Liver (tissue), 3 donors: ENCODE measurements around the gene RIC8B.

ENCODE experiments used
- EGR1 ChIP-seq, 2 donors: IDR thresholded peaks; 2 replicates each; pipeline ENCODE4 v1.6.1; 2016 to 2018; ENCODE audit warnings: antibody characterized with exemption in 2 of 2, low read depth in 2 of 2
- FOXA1 ChIP-seq: IDR thresholded peaks from 2 replicates; pipeline ENCODE4 v1.6.1; 2016; ENCODE audit warnings: antibody characterized with exemption
- GABPA ChIP-seq, 2 donors: IDR thresholded peaks in 1 of 2; conservative IDR thresholded peaks in 1 of 2; 2 replicates each; pipeline ENCODE4 v1.6.1; 2016; ENCODE audit warnings: antibody characterized with exemption in 2 of 2, mild to moderate bottlenecking in 1 of 2, moderate library complexity in 1 of 2
- HNF4A ChIP-seq, 2 donors: conservative IDR thresholded peaks; 2 replicates each; pipeline ENCODE4 v1.6.1; 2016; ENCODE audit warnings: antibody characterized with exemption in 2 of 2, mild to moderate bottlenecking in 2 of 2
- JUND ChIP-seq, 2 donors: IDR thresholded peaks; 2 replicates each; pipeline ENCODE4 v1.6.1; 2016; ENCODE audit warnings: antibody characterized with exemption in 2 of 2
- RAD21 ChIP-seq, 2 donors: IDR thresholded peaks; 2 replicates each; pipeline ENCODE4 v1.6.1; 2016; ENCODE audit warnings: antibody characterized with exemption in 2 of 2, mild to moderate bottlenecking in 2 of 2
- REST ChIP-seq: IDR thresholded peaks from 2 replicates; pipeline ENCODE4 v1.6.1; 2016; ENCODE audit warnings: antibody characterized with exemption, mild to moderate bottlenecking
- SP1 ChIP-seq: IDR thresholded peaks from 2 replicates; pipeline ENCODE4 v1.6.1; 2018; ENCODE audit warnings: antibody characterized with exemption, mild to moderate bottlenecking
- TAF1 ChIP-seq: conservative IDR thresholded peaks from 2 replicates; pipeline ENCODE4 v1.6.1; 2016; ENCODE audit warnings: antibody characterized with exemption, mild to moderate bottlenecking
- YY1 ChIP-seq: IDR thresholded peaks from 2 replicates; pipeline ENCODE4 v1.6.1; 2016; ENCODE audit warnings: antibody characterized with exemption, mild to moderate bottlenecking
- ZBTB33 ChIP-seq: IDR thresholded peaks from 2 replicates; pipeline ENCODE4 v1.6.1; 2016; ENCODE audit warnings: antibody characterized with exemption
- TF ChIP-seq, protein P1 (sequence below): fragments of 150-350 bp; IDR thresholded peaks from 2 replicates; pipeline ENCODE4 v1.5.1; 2017; ENCODE audit warnings: improper control_type of control experiment, low read depth, low read length; ENCODE audit not compliant: missing input control
- TF ChIP-seq, protein P2 (sequence below): IDR thresholded peaks from 2 replicates; pipeline ENCODE4 v1.6.1; 2016; ENCODE audit warnings: antibody characterized with exemption
- donor health status: healthy.
- donor health status: healthy.

- TF ChIP-seq EGR1 (IDR thresholded peaks at IDR 0.05; ENCODE audit: low read depth in 2 of 2): no peak
- TF ChIP-seq, protein P1, sequence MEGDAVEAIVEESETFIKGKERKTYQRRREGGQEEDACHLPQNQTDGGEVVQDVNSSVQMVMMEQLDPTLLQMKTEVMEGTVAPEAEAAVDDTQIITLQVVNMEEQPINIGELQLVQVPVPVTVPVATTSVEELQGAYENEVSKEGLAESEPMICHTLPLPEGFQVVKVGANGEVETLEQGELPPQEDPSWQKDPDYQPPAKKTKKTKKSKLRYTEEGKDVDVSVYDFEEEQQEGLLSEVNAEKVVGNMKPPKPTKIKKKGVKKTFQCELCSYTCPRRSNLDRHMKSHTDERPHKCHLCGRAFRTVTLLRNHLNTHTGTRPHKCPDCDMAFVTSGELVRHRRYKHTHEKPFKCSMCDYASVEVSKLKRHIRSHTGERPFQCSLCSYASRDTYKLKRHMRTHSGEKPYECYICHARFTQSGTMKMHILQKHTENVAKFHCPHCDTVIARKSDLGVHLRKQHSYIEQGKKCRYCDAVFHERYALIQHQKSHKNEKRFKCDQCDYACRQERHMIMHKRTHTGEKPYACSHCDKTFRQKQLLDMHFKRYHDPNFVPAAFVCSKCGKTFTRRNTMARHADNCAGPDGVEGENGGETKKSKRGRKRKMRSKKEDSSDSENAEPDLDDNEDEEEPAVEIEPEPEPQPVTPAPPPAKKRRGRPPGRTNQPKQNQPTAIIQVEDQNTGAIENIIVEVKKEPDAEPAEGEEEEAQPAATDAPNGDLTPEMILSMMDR: no peak
- TF ChIP-seq YY1: no peak
- no peak for TF ChIP-seq REST
- TF ChIP-seq FOXA1: no peak
- TF ChIP-seq, protein P2, sequence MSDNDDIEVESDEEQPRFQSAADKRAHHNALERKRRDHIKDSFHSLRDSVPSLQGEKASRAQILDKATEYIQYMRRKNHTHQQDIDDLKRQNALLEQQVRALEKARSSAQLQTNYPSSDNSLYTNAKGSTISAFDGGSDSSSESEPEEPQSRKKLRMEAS: no peak
- TF ChIP-seq RAD21 (IDR thresholded peaks at IDR 0.05): no peak
- no peak for TF ChIP-seq HNF4A (conservative IDR thresholded peaks at IDR 0.05)
- no peak for TF ChIP-seq JUND (IDR thresholded peaks at IDR 0.05)
- TF ChIP-seq TAF1: no peak
- no peak for TF ChIP-seq ZBTB33
- no peak for TF ChIP-seq SP1
- TF ChIP-seq GABPA (IDR thresholded peaks at IDR 0.05 in 1 of 2, conservative IDR thresholded peaks at IDR 0.05 in 1 of 2): no peak
Observed at GRCh38 chr12:106908561-106908960, 134.1 kb downstream of the RIC8B start.
